Keratinocyte (primary cell): ENCODE results near the gene CCR9. TPM values are rescaled to one million over a fixed set of nuclear protein-coding genes. Genes with fewer than 3 reads are reported as not detected.

Experiments used
- DNase-seq: peaks from one replicate; pipeline ENCODE4 v3.0.0-alpha.2; 2011; ENCODE audit warnings: low read depth, missing footprints, low spot score
- FAIRE-seq: peaks from 2 replicates; lab custom pipeline; 2011; peaks lifted over from hg19 to GRCh38; lab: Jason Lieb, UNC
- H2AFZ ChIP-seq: 2 replicates; pipeline ENCODE4 v1.6.0; 2012; ENCODE audit warnings: low read length, control low read depth, inconsistent platforms; ENCODE audit not compliant: control insufficient read depth
- H3K27ac ChIP-seq: 2 replicates; pipeline ENCODE4 v1.5.1; 2011; ENCODE audit warnings: low read length; ENCODE audit not compliant: control insufficient read depth, insufficient read depth
- H3K27me3 ChIP-seq: 3 replicates; pipeline ENCODE4 v1.6.0; 2011; ENCODE audit warnings: low read length; ENCODE audit not compliant: control insufficient read depth, insufficient read depth; ENCODE audit errors: extremely low read depth
- H3K36me3 ChIP-seq, 2 experiments: 2 replicates in 1 of 2; 3 replicates in 1 of 2; pipeline ENCODE4 v1.5.1; 2011; ENCODE audit warnings: low read length in 2 of 2, mild to moderate bottlenecking in 1 of 2; ENCODE audit not compliant: control insufficient read depth in 2 of 2, insufficient read depth in 2 of 2; ENCODE audit errors: extremely low read depth in 1 of 2
- H3K4me1 ChIP-seq: 3 replicates; pipeline ENCODE4 v1.5.1; 2011; ENCODE audit warnings: low read length; ENCODE audit not compliant: control insufficient read depth, insufficient read depth; ENCODE audit errors: extremely low read depth
- H3K4me2 ChIP-seq: 3 replicates; pipeline ENCODE4 v1.6.0; 2011; ENCODE audit warnings: low read depth, low read length; ENCODE audit not compliant: control insufficient read depth, insufficient read depth; ENCODE audit errors: extremely low read depth
- H3K4me3 ChIP-seq, 3 experiments: fragments of 200-600 bp in 1 of 3; sonication (generic) in 1 of 3; 2 replicates in 2 of 3; 3 replicates in 1 of 3; pipeline ENCODE4 v1.5.1; 2011 to 2016; ENCODE audit warnings: low read length in 3 of 3, mild to moderate bottlenecking in 3 of 3, control low read depth in 2 of 3, inconsistent platforms in 1 of 3, low read depth in 1 of 3, mixed read lengths in 1 of 3, mixed run types in 1 of 3, moderate library complexity in 1 of 3; ENCODE audit not compliant: control insufficient read depth in 2 of 3, insufficient read depth in 2 of 3; ENCODE audit errors: extremely low read depth in 1 of 3
- H3K79me2 ChIP-seq: 2 replicates; pipeline ENCODE4 v1.6.0; 2012; ENCODE audit warnings: low read length; ENCODE audit not compliant: control insufficient read depth, insufficient read depth
- H3K9ac ChIP-seq: 3 replicates; pipeline ENCODE4 v1.6.0; 2011; ENCODE audit warnings: low read length; ENCODE audit not compliant: control insufficient read depth, insufficient read depth; ENCODE audit errors: extremely low read depth
- H3K9me1 ChIP-seq: 3 replicates; pipeline ENCODE4 v1.6.0; 2011; ENCODE audit warnings: low read length; ENCODE audit not compliant: control insufficient read depth, insufficient read depth; ENCODE audit errors: extremely low read depth
- H3K9me3 ChIP-seq: 2 replicates; pipeline ENCODE4 v1.5.1; 2012; ENCODE audit warnings: low read depth, low read length; ENCODE audit not compliant: control insufficient read depth
- H4K20me1 ChIP-seq: 3 replicates; pipeline ENCODE4 v1.6.0; 2011; ENCODE audit warnings: low read length; ENCODE audit not compliant: control insufficient read depth, insufficient read depth; ENCODE audit errors: extremely low read depth
- EZH2 ChIP-seq: IDR thresholded peaks from one replicate; pipeline ENCODE4 v1.6.1; 2012; ENCODE audit warnings: inconsistent platforms, mild to moderate bottlenecking, low read length, moderate library complexity
- dilution Hi-C: fragments of 300-500 bp; cut with MboI; formaldehyde crosslinking; loops from one replicate; pipeline ENCODE4 v1.7.0; 2020; ENCODE audit warnings: low sequenced_read_pairs; ENCODE audit not compliant: extremely low pct_ligation_motif_present
- polyA plus RNA-seq, 5 experiments: library from polyadenylated mRNA; depleted of rRNA in 3 of 5; stranded (reverse) in 3 of 5; stranded (forward) in 1 of 5; unstranded in 1 of 5; fragments of >200 nt; gene quantifications; 1 replicate in 1 of 5; 2 replicates in 3 of 5; 3 replicates in 1 of 5; pipeline versions ENCODE4 v1.2.1 to v1.2.3, GENCODE V29; 2011 to 2012; ENCODE audit warnings: missing spikeins in 2 of 5, low read depth in 1 of 5, low replicate concordance in 1 of 5
- TF ChIP-seq, protein P1 (sequence below), 3 experiments: IDR thresholded peaks in 1 of 3; conservative IDR thresholded peaks in 1 of 3; optimal IDR thresholded peaks in 1 of 3; 2 replicates in 2 of 3; 3 replicates in 1 of 3; pipeline versions ENCODE3 to v1.5.1; 2011; ENCODE audit warnings: low read length in 3 of 3, mild to moderate bottlenecking in 3 of 3, moderate library complexity in 2 of 3, control low read depth in 1 of 3, inconsistent platforms in 1 of 3; ENCODE audit not compliant: insufficient read depth in 2 of 3; ENCODE audit errors: extremely low read depth in 1 of 3

CCR9 gene
- polyA plus RNA-seq, 1 donor (not counting 4 experiments of a cell fraction or from before 2014, with no cell fraction given): not detected

DNA sequence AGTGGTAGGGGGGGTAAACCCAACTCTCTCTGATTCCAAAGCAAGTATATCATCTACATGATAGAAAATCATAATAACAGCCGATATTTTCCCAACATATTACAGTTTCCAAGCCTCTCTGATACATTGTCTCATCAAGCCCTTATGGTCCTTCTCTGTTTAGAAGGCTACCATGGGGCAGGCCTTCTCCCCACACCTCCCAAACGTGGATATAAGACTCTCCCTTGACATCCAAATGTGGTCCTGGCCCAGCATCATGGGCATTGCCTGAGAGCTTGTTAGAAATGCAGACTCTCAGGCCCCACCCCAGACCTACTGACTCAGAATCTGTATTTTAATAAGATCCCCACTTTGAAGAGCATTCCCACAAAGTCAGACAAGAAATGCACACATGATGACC is 17.7 kb upstream of the CCR9 start:
- DNase-seq: no peak
- dilution Hi-C loops: no loop called here
- Histone ChIP-seq H3K36me3 (no peaks in the 10 kb centered on the region), H3K4me1 (no peaks in the 10 kb centered on the region), H3K27me3 (peaks cover 8% of the 10 kb centered on the region), H3K4me3 (no peak overlapping the region), H2AFZ (no peak overlapping the region), H3K9me1 (no peaks in the 10 kb centered on the region), H3K9ac (no peak overlapping the region), H3K4me2 (no peak overlapping the region), H3K79me2 (no peaks in the 10 kb centered on the region), H3K27ac (no peak overlapping the region), H4K20me1 (no peaks in the 10 kb centered on the region), H3K9me3 (no peaks in the 10 kb centered on the region)
- no peak for FAIRE-seq
- TF ChIP-seq, protein P1, sequence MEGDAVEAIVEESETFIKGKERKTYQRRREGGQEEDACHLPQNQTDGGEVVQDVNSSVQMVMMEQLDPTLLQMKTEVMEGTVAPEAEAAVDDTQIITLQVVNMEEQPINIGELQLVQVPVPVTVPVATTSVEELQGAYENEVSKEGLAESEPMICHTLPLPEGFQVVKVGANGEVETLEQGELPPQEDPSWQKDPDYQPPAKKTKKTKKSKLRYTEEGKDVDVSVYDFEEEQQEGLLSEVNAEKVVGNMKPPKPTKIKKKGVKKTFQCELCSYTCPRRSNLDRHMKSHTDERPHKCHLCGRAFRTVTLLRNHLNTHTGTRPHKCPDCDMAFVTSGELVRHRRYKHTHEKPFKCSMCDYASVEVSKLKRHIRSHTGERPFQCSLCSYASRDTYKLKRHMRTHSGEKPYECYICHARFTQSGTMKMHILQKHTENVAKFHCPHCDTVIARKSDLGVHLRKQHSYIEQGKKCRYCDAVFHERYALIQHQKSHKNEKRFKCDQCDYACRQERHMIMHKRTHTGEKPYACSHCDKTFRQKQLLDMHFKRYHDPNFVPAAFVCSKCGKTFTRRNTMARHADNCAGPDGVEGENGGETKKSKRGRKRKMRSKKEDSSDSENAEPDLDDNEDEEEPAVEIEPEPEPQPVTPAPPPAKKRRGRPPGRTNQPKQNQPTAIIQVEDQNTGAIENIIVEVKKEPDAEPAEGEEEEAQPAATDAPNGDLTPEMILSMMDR (optimal IDR thresholded peaks at IDR 0.05 in 1 of 3, IDR thresholded peaks at IDR 0.05 in 1 of 3, conservative IDR thresholded peaks at IDR 0.05 in 1 of 3; ENCODE audit: extremely low read depth in 1 of 3, insufficient read depth in 2 of 3, low read length in 3 of 3): no peak
- TF ChIP-seq EZH2: no peak

DNA sequence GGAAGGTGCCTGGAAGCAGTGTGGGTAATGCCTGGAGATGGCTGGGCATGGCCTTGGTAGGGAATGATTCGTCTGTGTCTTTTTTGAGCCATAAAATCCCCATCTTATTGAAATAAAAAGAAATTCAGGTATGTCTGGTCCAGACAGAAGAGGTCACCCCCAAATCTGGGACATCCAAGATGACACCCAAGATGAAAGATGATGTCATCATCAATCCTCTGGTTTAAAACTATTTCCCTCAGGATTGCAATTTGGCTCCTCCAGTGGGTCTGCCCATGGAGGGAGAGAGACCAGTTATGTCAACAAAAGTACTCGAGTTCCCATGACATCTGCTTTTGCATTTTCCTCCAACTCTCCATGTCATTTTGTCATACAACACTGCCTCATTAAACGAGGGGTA is 16.7 kb upstream of the CCR9 start:
- DNase-seq (no peak), FAIRE-seq (no peak)
- Histone ChIP-seq H4K20me1 (no peaks in the 10 kb centered on the region), H3K4me3 (no peak overlapping the region), H3K36me3 (no peaks in the 10 kb centered on the region), H3K9me3 (no peaks in the 10 kb centered on the region), H3K9ac (no peak overlapping the region), H3K4me2 (no peak overlapping the region), H3K4me1 (no peaks in the 10 kb centered on the region), H3K27ac (no peak overlapping the region), H3K9me1 (no peaks in the 10 kb centered on the region), H3K27me3 (peaks cover 8% of the 10 kb centered on the region), H2AFZ (no peak overlapping the region), H3K79me2 (no peaks in the 10 kb centered on the region)
- TF ChIP-seq EZH2: no peak
- TF ChIP-seq, protein P1 (optimal IDR thresholded peaks at IDR 0.05 in 1 of 3, IDR thresholded peaks at IDR 0.05 in 1 of 3, conservative IDR thresholded peaks at IDR 0.05 in 1 of 3; ENCODE audit: extremely low read depth in 1 of 3, insufficient read depth in 2 of 3, low read length in 3 of 3): no peak
- dilution Hi-C loops: no loop called here
